HCT116 (cell line): ENCODE results near the gene HUWE1.

ENCODE experiments used
- CTCF ChIP-seq, 3 experiments: fragments of 200-600 bp in 1 of 3; sonication (generic) in 1 of 3; IDR thresholded peaks in 2 of 3; conservative IDR thresholded peaks in 1 of 3; 2 replicates each; pipeline ENCODE4 v1.5.1; 2012 to 2017; ENCODE audit warnings: low read depth in 2 of 3, low read length in 2 of 3, antibody characterized with exemption in 1 of 3, borderline replicate concordance in 1 of 3, control low read depth in 1 of 3, mild to moderate bottlenecking in 1 of 3, mixed read lengths in 1 of 3, mixed run types in 1 of 3, moderate library complexity in 1 of 3; ENCODE audit not compliant: insufficient read depth in 1 of 3
- POLR2A ChIP-seq: IDR thresholded peaks from 2 replicates; pipeline ENCODE4 v1.7.0; 2011; ENCODE audit warnings: borderline replicate concordance; ENCODE audit not compliant: insufficient read depth, insufficient read length; ENCODE audit errors: extremely low read depth
- POLR2AphosphoS5 ChIP-seq: IDR thresholded peaks from 2 replicates; pipeline ENCODE4 v1.6.1; 2011; ENCODE audit warnings: mild to moderate bottlenecking, low read depth, low read length, moderate library complexity

- TF ChIP-seq CTCF (IDR thresholded peaks at IDR 0.05 in 2 of 3, conservative IDR thresholded peaks at IDR 0.05 in 1 of 3; ENCODE audit: borderline replicate concordance in 1 of 3, insufficient read depth in 1 of 3, low read depth in 2 of 3, low read length in 2 of 3) = no peak
- no peak for TF ChIP-seq POLR2A
- no peak for TF ChIP-seq POLR2AphosphoS5
Measured at GRCh38 chrX:53685711-53686110, 808 bp downstream of the HUWE1 start.
